SU-DHL-6 (cell line): ENCODE measurements around the gene VIPR2.

Experiments used
- H2AFZ ChIP-seq: fragments of 200-600 bp; sonication (generic); 2 replicates; pipeline ENCODE4 v1.6.1; 2014; ENCODE audit warnings: low read depth, mild to moderate bottlenecking, moderate library complexity, mixed read lengths, antibody characterized with exemption, low read length; ENCODE audit not compliant: severe bottlenecking
- H3F3A ChIP-seq: fragments of 200-600 bp; shearing (Covaris generic); 2 replicates; pipeline ENCODE4 v1.6.0; 2016; ENCODE audit warnings: antibody characterized with exemption, mild to moderate bottlenecking; ENCODE audit not compliant: insufficient read depth
- H3K27ac ChIP-seq: fragments of 200-600 bp; sonication (generic); 2 replicates; pipeline ENCODE4 v1.5.1; 2016; ENCODE audit warnings: low read depth, mild to moderate bottlenecking, low read length, moderate library complexity, mixed read lengths
- H3K27me3 ChIP-seq: fragments of 200-600 bp; sonication (generic), shearing (Covaris generic); 2 replicates; pipeline ENCODE4 v1.6.0; 2014; ENCODE audit warnings: mild to moderate bottlenecking, low read length
- H3K36me3 ChIP-seq: fragments of 200-600 bp; sonication (generic); 2 replicates; pipeline ENCODE4 v1.6.1; 2014; ENCODE audit warnings: mild to moderate bottlenecking, low read length, mixed read lengths
- H3K4me2 ChIP-seq: fragments of 300-600, 200-600 bp; shearing (Covaris generic), sonication (generic); 2 replicates; pipeline ENCODE4 v1.6.0; 2014; ENCODE audit warnings: low read length, low read depth, mild to moderate bottlenecking; ENCODE audit not compliant: poor library complexity, severe bottlenecking
- H3K4me3 ChIP-seq: fragments of 200-600 bp; sonication (generic); 2 replicates; pipeline ENCODE4 v1.5.1; 2014; ENCODE audit warnings: antibody characterized with exemption, low read length, mild to moderate bottlenecking, mixed read lengths; ENCODE audit not compliant: insufficient read depth, poor library complexity, severe bottlenecking
- H3K79me2 ChIP-seq: fragments of 200-600 bp; sonication (generic); 2 replicates; pipeline ENCODE4 v1.6.1; 2014; ENCODE audit warnings: mild to moderate bottlenecking, low read length, moderate library complexity; ENCODE audit not compliant: insufficient read depth
- H3K9ac ChIP-seq: fragments of 200-600 bp; sonication (generic); 2 replicates; pipeline ENCODE4 v1.7.0; 2014; ENCODE audit warnings: mild to moderate bottlenecking, low read length
- H3K9me2 ChIP-seq: fragments of 200-600 bp; sonication (generic); replicated peaks from 2 replicates; pipeline ENCODE4 v1.6.1; 2014; ENCODE audit warnings: low read length; ENCODE audit not compliant: insufficient read depth
- H3K9me3 ChIP-seq: fragments of 200-600 bp; sonication (generic); 2 replicates; pipeline ENCODE4 v1.6.1; 2014; ENCODE audit warnings: low read length, mixed read lengths; ENCODE audit not compliant: insufficient read depth
- H4K20me1 ChIP-seq: fragments of 200-600 bp; sonication (generic); 2 replicates; pipeline ENCODE4 v1.6.1; 2014; ENCODE audit warnings: low read depth, mild to moderate bottlenecking, antibody characterized with exemption, low read length, moderate library complexity, mixed read lengths
- EZH2phosphoT487 ChIP-seq: fragments of 200-600 bp; sonication (generic), shearing (Covaris generic); conservative IDR thresholded peaks from 2 replicates; pipeline ENCODE4 v1.6.1; 2018; ENCODE audit warnings: mild to moderate bottlenecking, antibody characterized with exemption, low read length, moderate library complexity, mixed read lengths
- TF ChIP-seq, protein P1 (sequence below): fragments of 200-600 bp; sonication (generic); IDR thresholded peaks from one replicate; pipeline ENCODE4 v1.5.1; 2017; ENCODE audit warnings: antibody characterized with exemption, mild to moderate bottlenecking, low read length, moderate library complexity; ENCODE audit not compliant: insufficient read depth, poor library complexity, severe bottlenecking

VIPR2 gene

DNA sequence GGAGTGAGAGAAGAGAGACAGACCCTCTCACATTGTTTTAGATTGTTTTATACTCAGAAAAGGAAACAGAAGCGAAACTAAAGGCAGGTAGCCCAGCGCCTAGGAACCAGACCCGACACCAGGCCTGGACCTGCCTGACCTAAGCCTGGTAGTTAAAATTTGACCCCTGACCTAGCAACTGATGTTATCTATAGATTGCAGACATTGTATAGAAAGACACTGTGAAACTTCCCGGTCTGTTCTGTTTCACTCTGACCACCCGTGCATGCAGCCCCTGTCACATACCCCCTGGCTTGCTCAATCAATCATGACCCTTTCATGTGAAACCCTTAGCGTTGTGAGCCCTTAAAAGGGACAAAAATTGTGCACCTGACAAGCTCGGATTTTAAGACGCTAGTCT is 31.6 kb downstream of the VIPR2 start:
- Histone ChIP-seq H3F3A (no peaks in the 10 kb centered on the region), H3K27me3 (no peaks in the 10 kb centered on the region), H3K36me3 (no peaks in the 10 kb centered on the region), H3K79me2 (no peaks in the 10 kb centered on the region), H4K20me1 (no peaks in the 10 kb centered on the region), H3K9me3 (no peaks in the 10 kb centered on the region), H2AFZ (no peak overlapping the region), H3K4me2 (no peak overlapping the region), H3K27ac (no peak overlapping the region), H3K9ac (no peak overlapping the region), H3K4me3 (no peak overlapping the region), H3K9me2 (no peaks in the 10 kb centered on the region)
- TF ChIP-seq, protein P1, sequence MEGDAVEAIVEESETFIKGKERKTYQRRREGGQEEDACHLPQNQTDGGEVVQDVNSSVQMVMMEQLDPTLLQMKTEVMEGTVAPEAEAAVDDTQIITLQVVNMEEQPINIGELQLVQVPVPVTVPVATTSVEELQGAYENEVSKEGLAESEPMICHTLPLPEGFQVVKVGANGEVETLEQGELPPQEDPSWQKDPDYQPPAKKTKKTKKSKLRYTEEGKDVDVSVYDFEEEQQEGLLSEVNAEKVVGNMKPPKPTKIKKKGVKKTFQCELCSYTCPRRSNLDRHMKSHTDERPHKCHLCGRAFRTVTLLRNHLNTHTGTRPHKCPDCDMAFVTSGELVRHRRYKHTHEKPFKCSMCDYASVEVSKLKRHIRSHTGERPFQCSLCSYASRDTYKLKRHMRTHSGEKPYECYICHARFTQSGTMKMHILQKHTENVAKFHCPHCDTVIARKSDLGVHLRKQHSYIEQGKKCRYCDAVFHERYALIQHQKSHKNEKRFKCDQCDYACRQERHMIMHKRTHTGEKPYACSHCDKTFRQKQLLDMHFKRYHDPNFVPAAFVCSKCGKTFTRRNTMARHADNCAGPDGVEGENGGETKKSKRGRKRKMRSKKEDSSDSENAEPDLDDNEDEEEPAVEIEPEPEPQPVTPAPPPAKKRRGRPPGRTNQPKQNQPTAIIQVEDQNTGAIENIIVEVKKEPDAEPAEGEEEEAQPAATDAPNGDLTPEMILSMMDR = no peak
- TF ChIP-seq EZH2phosphoT487 = no peak

DNA sequence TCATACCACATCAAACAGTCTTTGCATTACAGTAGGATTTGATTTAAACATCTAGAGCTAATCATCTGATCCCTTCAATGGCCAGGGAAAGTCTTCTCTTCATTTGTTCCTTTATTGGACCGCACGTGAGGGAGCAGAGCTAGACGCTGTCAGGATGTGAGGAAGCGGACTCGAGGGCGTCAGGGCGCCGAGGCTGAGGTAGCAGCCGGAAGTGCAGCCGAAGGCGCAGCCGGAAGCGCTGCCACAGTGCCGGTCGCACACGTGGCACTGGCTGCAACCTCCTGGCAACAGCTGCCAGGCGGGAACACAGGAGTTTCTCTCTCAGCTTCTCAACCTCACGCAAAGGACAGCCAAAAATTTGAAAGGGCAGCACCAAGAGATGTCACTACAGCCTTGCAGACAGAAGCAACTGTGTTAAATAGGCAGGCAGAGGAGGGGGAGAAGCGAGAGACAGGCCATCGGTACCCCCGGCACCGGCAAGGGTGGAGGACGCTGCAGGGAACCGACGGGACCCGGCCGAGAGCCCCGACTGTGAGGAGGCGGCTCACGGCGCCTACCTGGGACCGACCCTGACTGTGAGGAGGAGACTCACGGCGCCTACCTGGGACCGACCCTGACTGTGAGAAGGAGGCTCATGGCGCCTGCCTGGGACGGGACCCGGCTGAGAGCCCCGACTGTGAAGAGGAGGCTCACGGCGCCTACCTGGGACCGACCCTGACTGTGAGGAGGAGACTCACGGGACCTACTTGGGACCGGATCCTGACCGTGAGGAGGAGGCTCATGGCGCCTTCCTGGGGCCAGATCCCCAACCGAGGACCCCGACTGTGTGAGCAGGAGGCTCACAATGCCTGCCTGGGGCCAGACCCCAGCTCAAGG is 32.3 kb downstream of the VIPR2 start:
- no peaks in the 10 kb centered on the region for H4K20me1 ChIP-seq
- no peak for TF ChIP-seq EZH2phosphoT487
- TF ChIP-seq, protein P1 = no peak
- no peaks in the 10 kb centered on the region for H3K36me3 ChIP-seq
- H3K9me3 ChIP-seq = no peaks in the 10 kb centered on the region
- no peak overlapping the region for H3K4me3 ChIP-seq
- H3K27me3 ChIP-seq = no peaks in the 10 kb centered on the region
- H3K79me2 ChIP-seq = no peaks in the 10 kb centered on the region
- no peak overlapping the region for H3K27ac ChIP-seq
- H3K9me2 ChIP-seq = no peaks in the 10 kb centered on the region
- H3K4me2 ChIP-seq = no peak overlapping the region
- no peak overlapping the region for H3K9ac ChIP-seq
- no peak overlapping the region for H2AFZ ChIP-seq
- no peaks in the 10 kb centered on the region for H3F3A ChIP-seq

DNA sequence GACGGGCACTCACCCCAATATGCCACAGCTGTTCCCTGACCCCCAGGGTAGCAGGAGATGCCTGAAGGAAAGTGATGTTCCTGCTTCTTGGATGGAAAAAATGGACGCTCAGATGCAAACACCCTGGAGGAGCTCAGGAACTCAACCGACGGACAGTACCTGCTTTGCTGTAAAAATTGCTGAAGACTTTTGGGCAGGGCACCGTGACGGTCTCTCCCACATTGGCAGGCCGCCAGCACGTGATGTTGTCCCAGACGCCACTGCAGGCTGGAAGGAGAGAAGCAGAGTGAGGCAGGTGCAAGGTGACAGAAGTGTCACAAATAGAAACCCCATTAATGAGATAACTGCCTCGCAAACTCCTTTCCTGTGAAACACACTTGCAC is 35.0 kb downstream of the VIPR2 start:
- Histone ChIP-seq H3K4me2 (no peak overlapping the region), H3K36me3 (no peaks in the 10 kb centered on the region), H3K27me3 (no peaks in the 10 kb centered on the region)

More for the DNA sequence above, 35.0 kb downstream of the VIPR2 start:
- no peaks in the 10 kb centered on the region for H4K20me1 ChIP-seq
- H3K9me2 ChIP-seq = no peaks in the 10 kb centered on the region
- no peaks in the 10 kb centered on the region for H3K9me3 ChIP-seq
- H3K79me2 ChIP-seq = no peaks in the 10 kb centered on the region
- H3K9ac ChIP-seq = no peak overlapping the region
- H2AFZ ChIP-seq = no peak overlapping the region
- no peaks in the 10 kb centered on the region for H3F3A ChIP-seq
- no peak overlapping the region for H3K27ac ChIP-seq
- no peak for TF ChIP-seq EZH2phosphoT487
- TF ChIP-seq, protein P1 = no peak
- no peak overlapping the region for H3K4me3 ChIP-seq
